ENCODE measurements around the gene DTD1.

DNA sequence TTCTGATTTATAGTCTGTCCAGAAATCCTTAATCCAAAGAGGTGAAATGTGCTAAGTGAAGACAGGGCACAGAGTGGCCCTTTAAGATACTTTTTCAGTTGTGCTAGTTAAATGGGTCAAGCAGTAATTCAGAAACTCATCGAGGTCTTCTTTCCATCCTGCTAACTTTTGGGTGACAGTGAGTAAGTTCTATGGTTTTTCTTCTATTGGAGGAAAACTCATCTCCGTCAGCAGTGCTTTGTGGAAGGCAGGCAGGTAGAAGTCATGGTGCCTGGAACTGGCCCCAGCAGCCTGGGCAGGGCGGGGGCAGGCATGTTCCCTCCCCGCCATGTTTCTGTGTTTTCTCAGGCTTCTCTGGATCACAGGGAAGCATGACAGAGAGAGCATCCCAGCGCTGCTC is 159.2 kb downstream of the DTD1 start:
- TF ChIP-seq, protein P1, sequence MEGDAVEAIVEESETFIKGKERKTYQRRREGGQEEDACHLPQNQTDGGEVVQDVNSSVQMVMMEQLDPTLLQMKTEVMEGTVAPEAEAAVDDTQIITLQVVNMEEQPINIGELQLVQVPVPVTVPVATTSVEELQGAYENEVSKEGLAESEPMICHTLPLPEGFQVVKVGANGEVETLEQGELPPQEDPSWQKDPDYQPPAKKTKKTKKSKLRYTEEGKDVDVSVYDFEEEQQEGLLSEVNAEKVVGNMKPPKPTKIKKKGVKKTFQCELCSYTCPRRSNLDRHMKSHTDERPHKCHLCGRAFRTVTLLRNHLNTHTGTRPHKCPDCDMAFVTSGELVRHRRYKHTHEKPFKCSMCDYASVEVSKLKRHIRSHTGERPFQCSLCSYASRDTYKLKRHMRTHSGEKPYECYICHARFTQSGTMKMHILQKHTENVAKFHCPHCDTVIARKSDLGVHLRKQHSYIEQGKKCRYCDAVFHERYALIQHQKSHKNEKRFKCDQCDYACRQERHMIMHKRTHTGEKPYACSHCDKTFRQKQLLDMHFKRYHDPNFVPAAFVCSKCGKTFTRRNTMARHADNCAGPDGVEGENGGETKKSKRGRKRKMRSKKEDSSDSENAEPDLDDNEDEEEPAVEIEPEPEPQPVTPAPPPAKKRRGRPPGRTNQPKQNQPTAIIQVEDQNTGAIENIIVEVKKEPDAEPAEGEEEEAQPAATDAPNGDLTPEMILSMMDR (IDR thresholded peaks at IDR 0.05; ENCODE audit: insufficient read depth, low read depth, low read length), result no peak
- no peak for TF ChIP-seq EZH2 (IDR thresholded peaks at IDR 0.05; ENCODE audit: insufficient read depth, low read length)

Measured in astrocyte (in vitro differentiated cells and primary cell).